SKM-1 treated with dmso at 0.1 percent for 144 hours (cell line): ENCODE results near the gene YEATS4.

Source experiments
- DNase-seq: peaks from one replicate; lab custom pipeline; 2025; ENCODE audit not compliant: unreplicated experiment; lab: John Stamatoyannopoulos, UW

Gene YEATS4

GRCh38 chr12:69389831-69390230, 30.3 kb downstream of the YEATS4 start:
- no peak for DNase-seq

- DNase-seq, result no peak
These were observed 32.8 kb downstream of the YEATS4 start for GRCh38 chr12:69392179-69392928.

GRCh38 chr12:69396041-69396440, 36.5 kb downstream of the YEATS4 start:
- no peak for DNase-seq

GRCh38 chr12:69396963-69397362, 37.4 kb downstream of the YEATS4 start:
- no peak for DNase-seq

GRCh38 chr12:69397978-69398377, 38.4 kb downstream of the YEATS4 start:
- DNase-seq, result no peak

- no peak for DNase-seq
These were observed 42.4 kb downstream of the YEATS4 start for GRCh38 chr12:69401940-69402339.

GRCh38 chr12:69404851-69405565, 45.5 kb downstream of the YEATS4 start:
- DNase-seq, result no peak

- DNase-seq, result no peak
These were observed 46.0 kb downstream of the YEATS4 start for GRCh38 chr12:69405566-69405865.

GRCh38 chr12:69406217-69406616, 46.7 kb downstream of the YEATS4 start:
- DNase-seq, result no peak

- no peak for DNase-seq
These were observed 51.0 kb downstream of the YEATS4 start for GRCh38 chr12:69410571-69410970.

GRCh38 chr12:69412655-69413054, 53.1 kb downstream of the YEATS4 start:
- no peak for DNase-seq

GRCh38 chr12:69415471-69416275, 56.1 kb downstream of the YEATS4 start:
- no peak for DNase-seq

- no peak for DNase-seq
These were observed 57.7 kb downstream of the YEATS4 start for GRCh38 chr12:69417231-69417630.

GRCh38 chr12:69417741-69418167, 58.2 kb downstream of the YEATS4 start:
- DNase-seq, result no peak

GRCh38 chr12:69419701-69420100, 60.2 kb downstream of the YEATS4 start:
- no peak for DNase-seq

- no peak for DNase-seq
These were observed 62.0 kb downstream of the YEATS4 start for GRCh38 chr12:69421548-69421947.

GRCh38 chr12:69423037-69423905, 63.7 kb downstream of the YEATS4 start:
- DNase-seq, result no peak

- no peak for DNase-seq
These were observed 65.9 kb downstream of the YEATS4 start for GRCh38 chr12:69425417-69425816.

GRCh38 chr12:69428351-69429073, 69.0 kb downstream of the YEATS4 start:
- no peak for DNase-seq

GRCh38 chr12:69430942-69431590, 71.5 kb downstream of the YEATS4 start:
- no peak for DNase-seq
